Loucy (cell line): ENCODE data around the gene ROS1.

Source experiments
- CTCF ChIP-seq: fragments of 200-600 bp; sonication (generic); conservative IDR thresholded peaks from 2 replicates; pipeline ENCODE4 v1.5.1; 2014; ENCODE audit warnings: mild to moderate bottlenecking, antibody characterized with exemption, low read length
- EZH2phosphoT487 ChIP-seq: fragments of 200-600 bp; IDR thresholded peaks from 2 replicates; pipeline ENCODE4 v1.6.1; 2018; ENCODE audit warnings: antibody characterized with exemption, mild to moderate bottlenecking, moderate library complexity, borderline replicate concordance

GRCh38 chr6:117448732-117449485 is 23.2 kb upstream of the ROS1 start:
- TF ChIP-seq CTCF (no peak), EZH2phosphoT487 (no peak)
